ENCODE results near the gene MESP1.

DNA sequence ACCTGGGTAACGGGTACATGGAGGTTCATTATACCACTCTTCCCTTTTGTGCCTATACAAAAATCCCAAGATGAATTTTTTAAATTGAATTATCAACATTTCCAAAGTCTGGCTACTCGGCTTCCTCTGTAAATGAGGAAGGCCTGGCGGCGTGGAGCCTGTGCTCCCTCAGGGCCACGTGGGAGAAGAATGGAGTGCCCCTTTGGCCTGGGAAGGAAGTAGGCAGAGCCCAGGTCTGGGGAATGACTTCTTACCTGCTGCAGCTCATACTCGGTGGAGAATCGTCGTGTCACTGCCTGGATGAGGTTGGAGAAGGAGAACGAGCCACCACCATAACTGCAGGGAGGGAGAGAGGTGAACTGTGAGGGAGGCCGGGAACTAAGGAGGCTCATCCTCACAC lies 39.2 kb upstream of the MESP1 start:
- TF ChIP-seq CTCF (IDR thresholded peaks at IDR 0.05) (no peak), POLR2A (IDR thresholded peaks at IDR 0.05) (no peak)

Data from right lobe of liver (tissue), 4 donors.